HepG2 (cell line): ENCODE results near the gene PTPRD. TPM values are rescaled to one million over a fixed set of nuclear protein-coding genes. Genes with fewer than 3 reads are reported as not detected.

Experiments
- ATAC-seq: fragments of 200-7000 bp; cut with Tn5 transposase; 3 replicates; pipeline ENCODE4 v1.9.1; 2020; ENCODE audit warnings: mild to moderate bottlenecking, moderate library complexity
- BruUV-seq: library from RNA; stranded (reverse); fragments of 400-500 nt; replicated peaks from 2 replicates; lab custom pipeline; 2021; lab: Mats Ljungman, UMichigan
- CTCF ChIA-PET: fragments of 300-600 bp; formaldehyde crosslinking; extraction: SDS; loops from one replicate; lab custom pipeline; 2021; ENCODE audit warnings: low total read pairs, inconsistent platforms, low intra/inter-chr PET ratio; lab: Yijun Ruan, JAX
- POLR2A ChIA-PET: fragments of 350-600 bp; sonication (Branson Sonifier 250); formaldehyde crosslinking; loops from one replicate; lab custom pipeline; 2020; ENCODE audit warnings: antibody characterized with exemption, inconsistent platforms; lab: Yijun Ruan, JAX
- DNase-seq: peaks from one replicate; pipeline ENCODE4 v3.0.0-alpha.2; 2015; ENCODE audit warnings: low spot score
- FAIRE-seq: peaks from 3 replicates; lab custom pipeline; 2011; peaks lifted over from hg19 to GRCh38; lab: Jason Lieb, UNC
- H2AFZ ChIP-seq: one replicate; pipeline ENCODE4 v1.6.1; 2011; ENCODE audit warnings: low read length, inconsistent platforms
- H3K27ac ChIP-seq: fragments of 300-600 bp; 3 replicates; pipeline ENCODE4 v1.8.0; 2011; ENCODE audit warnings: mixed run types, mild to moderate bottlenecking, mixed read lengths, low read length, inconsistent platforms; ENCODE audit not compliant: insufficient read depth; ENCODE audit errors: extremely low read length
- H3K27me3 ChIP-seq, 2 experiments: fragments of 200-600 bp in 1 of 2; 2 replicates in 1 of 2; 3 replicates in 1 of 2; pipeline versions ENCODE4 v1.6.0 to v1.8.0; 2011; ENCODE audit warnings: low read length in 2 of 2, mild to moderate bottlenecking in 2 of 2, moderate library complexity in 2 of 2, inconsistent platforms in 1 of 2; ENCODE audit not compliant: insufficient read depth in 2 of 2, control insufficient read depth in 1 of 2
- H3K36me3 ChIP-seq, 2 experiments: fragments of 200-600 bp in 1 of 2; replicated peaks in 1 of 2; 2 replicates in 1 of 2; 3 replicates in 1 of 2; pipeline versions ENCODE4 v1.5.1 to v1.8.0; 2011; ENCODE audit warnings: low read length in 2 of 2, inconsistent platforms in 1 of 2; ENCODE audit not compliant: insufficient read depth in 2 of 2, control insufficient read depth in 1 of 2
- H3K4me1 ChIP-seq: 2 replicates; pipeline ENCODE4 v1.5.1; 2012; ENCODE audit warnings: low read length, inconsistent platforms; ENCODE audit not compliant: insufficient read depth
- H3K4me2 ChIP-seq: 2 replicates; pipeline ENCODE4 v1.6.0; 2011; ENCODE audit warnings: low read depth, low read length, inconsistent platforms
- H3K4me3 ChIP-seq, 3 experiments: fragments of 200-600 bp in 1 of 3; sonication (generic), shearing (Covaris generic) in 1 of 3; replicated peaks in 1 of 3; 2 replicates each; pipeline ENCODE4 v1.5.1; 2011 to 2016; ENCODE audit warnings: low read length in 3 of 3, inconsistent platforms in 2 of 3, low read depth in 2 of 3, mild to moderate bottlenecking in 2 of 3, control low read depth in 1 of 3, mixed read lengths in 1 of 3; ENCODE audit not compliant: insufficient read depth in 1 of 3
- H3K79me2 ChIP-seq: one replicate; pipeline ENCODE4 v1.6.1; 2011; ENCODE audit warnings: low read length, inconsistent platforms; ENCODE audit not compliant: insufficient read depth
- H3K9ac ChIP-seq: 2 replicates; pipeline ENCODE4 v1.6.0; 2011; ENCODE audit warnings: mild to moderate bottlenecking, low read depth, low read length, inconsistent platforms; ENCODE audit not compliant: insufficient read depth
- H3K9me3 ChIP-seq: 2 replicates; pipeline ENCODE4 v1.5.1; 2012; ENCODE audit warnings: mild to moderate bottlenecking, low read length
- H4K20me1 ChIP-seq: 2 replicates; pipeline ENCODE4 v1.6.0; 2011; ENCODE audit warnings: inconsistent platforms, mild to moderate bottlenecking, low read length, moderate library complexity; ENCODE audit not compliant: insufficient read depth
- EEA1 ChIP-seq: sonication (generic); formaldehyde crosslinking; IDR thresholded peaks from 2 replicates; pipeline ENCODE4 v1.5.1; 2020; ENCODE audit warnings: mild to moderate bottlenecking, missing genetic modification reagents, borderline replicate concordance
- ERF ChIP-seq: IDR thresholded peaks from 2 replicates; pipeline ENCODE4 v1.6.1; 2018; ENCODE audit warnings: missing biosample characterization, missing genetic modification reagents
- FOSL2 ChIP-seq: sonication (generic); formaldehyde crosslinking; IDR thresholded peaks from 2 replicates; pipeline ENCODE4 v1.4.0; 2020; ENCODE audit warnings: missing genetic modification reagents
- SOX13 ChIP-seq, 3 experiments: fragments of 450-650 bp in 1 of 3; sonication (generic) in 1 of 3; formaldehyde crosslinking in 1 of 3; IDR thresholded peaks in 2 of 3; conservative IDR thresholded peaks in 1 of 3; 2 replicates each; pipeline versions ENCODE4 v1.5.0 to v1.6.1; 2016 to 2020; ENCODE audit warnings: antibody characterized with exemption in 1 of 3, mild to moderate bottlenecking in 1 of 3, missing compliant biosample characterization in 1 of 3, missing genetic modification reagents in 1 of 3, moderate library complexity in 1 of 3
- ZFP37 ChIP-seq: sonication (generic); formaldehyde crosslinking; IDR thresholded peaks from 2 replicates; pipeline ENCODE4 v1.4.0; 2020; ENCODE audit warnings: missing genetic modification reagents, borderline replicate concordance
- ZNF879 ChIP-seq: sonication (generic); formaldehyde crosslinking; IDR thresholded peaks from 2 replicates; pipeline ENCODE4 v1.8.1; 2023; ENCODE audit warnings: missing genetic modification reagents
- in situ Hi-C: cut with HindIII; loops from 2 replicates; pipeline ENCODE4 v1.10.0; 2017; ENCODE audit warnings: low pct_unique_long_range_greater_than_20kb; ENCODE audit not compliant: extremely low pct_ligation_motif_present
- intact Hi-C: fragments of 100-400 bp; cut with micrococcal nuclease; formaldehyde crosslinking; loops from one replicate; pipeline ENCODE4 v1.10.0; 2022; ENCODE audit not compliant: unreplicated experiment
- polyA plus RNA-seq, 8 experiments: library from polyadenylated mRNA; depleted of rRNA in 3 of 8; stranded (reverse) in 7 of 8; unstranded in 1 of 8; fragments of >200 nt; fragmentation: Illumina TruSeq in 4 of 8; extraction: Trizol in 4 of 8; gene quantifications; 2 replicates each; pipeline versions ENCODE4 v1.2.1 to v1.2.3, GENCODE V29; 2011 to 2016; ENCODE audit warnings: low read depth in 4 of 8, missing spikeins in 1 of 8, mixed read lengths in 1 of 8; ENCODE audit not compliant: insufficient read depth in 1 of 8
- total RNA-seq, 5 experiments: library from RNA; depleted of rRNA; stranded (reverse); fragments of >200 nt; fragmentation: Illumina TruSeq; extraction: Trizol; gene quantifications; 2 replicates each; pipeline ENCODE4 v1.2.3, GENCODE V29; 2016; ENCODE audit warnings: low read depth in 1 of 5
- TF ChIP-seq, protein P1 (sequence below): sonication (generic); formaldehyde crosslinking; IDR thresholded peaks from 2 replicates; pipeline ENCODE4 v1.5.0; 2020; ENCODE audit warnings: mild to moderate bottlenecking, missing genetic modification reagents
- TF ChIP-seq, protein P2 (sequence below): sonication (generic); formaldehyde crosslinking; IDR thresholded peaks from 2 replicates; pipeline ENCODE4 v1.8.0; 2023; ENCODE audit warnings: mild to moderate bottlenecking, missing genetic modification reagents
- TF ChIP-seq, protein P3 (sequence below): sonication (generic); formaldehyde crosslinking; IDR thresholded peaks from 2 replicates; pipeline ENCODE4 v1.5.0; 2020; ENCODE audit warnings: mild to moderate bottlenecking, missing genetic modification reagents, moderate library complexity
- TF ChIP-seq, protein P4 (sequence below): IDR thresholded peaks from 2 replicates; pipeline ENCODE4 v1.6.1; 2016; ENCODE audit warnings: low read depth, borderline replicate concordance
- TF ChIP-seq, protein P5 (sequence below): sonication (generic); formaldehyde crosslinking; IDR thresholded peaks from 2 replicates; pipeline ENCODE4 v1.4.0; 2020; ENCODE audit warnings: missing genetic modification reagents
- TF ChIP-seq, protein P6 (sequence below): sonication (generic); formaldehyde crosslinking; IDR thresholded peaks from 2 replicates; pipeline ENCODE4 v1.5.1; 2020; ENCODE audit warnings: mild to moderate bottlenecking, missing genetic modification reagents

PTPRD gene
- total and polyA plus RNA-seq, 2 of the 13 experiments (the other 11 are each of a cell fraction or from before 2014, with no cell fraction given), result 0.05 TPM; not detected in 1

DNA sequence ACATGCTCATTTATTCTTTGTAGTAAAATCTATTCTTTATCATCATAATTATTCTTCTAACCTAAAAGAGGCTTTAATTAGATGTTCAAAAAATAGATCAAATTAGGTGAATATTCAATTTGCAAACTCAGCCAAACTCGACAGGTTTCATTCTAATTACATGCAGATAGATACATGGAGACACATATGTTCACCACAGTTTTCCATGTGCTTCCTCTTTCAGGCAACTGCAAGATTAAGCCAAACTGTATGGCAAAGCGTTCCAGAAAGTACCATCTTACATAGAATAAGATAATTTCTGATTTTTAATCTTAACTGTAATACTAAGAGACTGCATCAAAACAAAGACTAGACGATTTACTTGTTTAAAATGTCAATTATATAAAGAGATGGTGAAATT, 1944.6 kb downstream of the PTPRD start (continued):
- TF ChIP-seq, protein P1, sequence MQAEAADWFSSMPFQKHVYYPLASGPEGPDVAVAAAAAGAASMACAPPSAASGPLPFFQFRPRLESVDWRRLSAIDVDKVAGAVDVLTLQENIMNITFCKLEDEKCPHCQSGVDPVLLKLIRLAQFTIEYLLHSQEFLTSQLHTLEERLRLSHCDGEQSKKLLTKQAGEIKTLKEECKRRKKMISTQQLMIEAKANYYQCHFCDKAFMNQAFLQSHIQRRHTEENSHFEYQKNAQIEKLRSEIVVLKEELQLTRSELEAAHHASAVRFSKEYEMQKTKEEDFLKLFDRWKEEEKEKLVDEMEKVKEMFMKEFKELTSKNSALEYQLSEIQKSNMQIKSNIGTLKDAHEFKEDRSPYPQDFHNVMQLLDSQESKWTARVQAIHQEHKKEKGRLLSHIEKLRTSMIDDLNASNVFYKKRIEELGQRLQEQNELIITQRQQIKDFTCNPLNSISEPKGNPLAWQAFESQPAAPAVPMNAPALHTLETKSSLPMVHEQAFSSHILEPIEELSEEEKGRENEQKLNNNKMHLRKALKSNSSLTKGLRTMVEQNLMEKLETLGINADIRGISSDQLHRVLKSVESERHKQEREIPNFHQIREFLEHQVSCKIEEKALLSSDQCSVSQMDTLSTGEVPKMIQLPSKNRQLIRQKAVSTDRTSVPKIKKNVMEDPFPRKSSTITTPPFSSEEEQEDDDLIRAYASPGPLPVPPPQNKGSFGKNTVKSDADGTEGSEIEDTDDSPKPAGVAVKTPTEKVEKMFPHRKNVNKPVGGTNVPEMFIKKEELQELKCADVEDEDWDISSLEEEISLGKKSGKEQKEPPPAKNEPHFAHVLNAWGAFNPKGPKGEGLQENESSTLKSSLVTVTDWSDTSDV (CRISPR knock-in tag), result no peak
- no peak for TF ChIP-seq ZFP37 (CRISPR knock-in tag)
- TF ChIP-seq, protein P2, sequence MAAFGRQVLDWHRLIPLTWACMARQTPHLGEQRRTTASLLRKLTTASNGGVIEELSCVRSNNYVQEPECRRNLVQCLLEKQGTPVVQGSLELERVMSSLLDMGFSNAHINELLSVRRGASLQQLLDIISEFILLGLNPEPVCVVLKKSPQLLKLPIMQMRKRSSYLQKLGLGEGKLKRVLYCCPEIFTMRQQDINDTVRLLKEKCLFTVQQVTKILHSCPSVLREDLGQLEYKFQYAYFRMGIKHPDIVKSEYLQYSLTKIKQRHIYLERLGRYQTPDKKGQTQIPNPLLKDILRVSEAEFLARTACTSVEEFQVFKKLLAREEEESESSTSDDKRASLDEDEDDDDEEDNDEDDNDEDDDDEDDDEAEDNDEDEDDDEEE, result no peak
- no peak for TF ChIP-seq EEA1 (CRISPR knock-in tag)
- TF ChIP-seq ZNF879 (CRISPR knock-in tag), result no peak

DNA sequence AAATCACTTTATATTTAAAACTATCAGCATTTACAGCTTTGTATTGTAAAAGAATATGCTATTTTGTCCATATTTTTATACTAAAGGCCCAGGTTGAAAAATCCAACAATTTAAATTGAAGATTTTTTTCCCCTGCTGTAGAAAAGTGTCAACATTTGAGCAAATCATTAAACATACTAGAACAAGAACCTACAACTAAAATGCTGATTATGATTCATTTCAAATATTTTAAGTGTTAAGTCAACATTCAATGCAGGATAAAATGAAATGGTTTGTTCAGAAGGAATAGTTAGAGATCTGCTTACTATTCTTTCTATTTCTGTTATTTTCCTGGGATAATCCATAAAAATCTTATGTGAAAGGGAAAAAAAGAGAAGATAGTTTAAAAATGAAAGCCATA, 1946.7 kb downstream of the PTPRD start:
- no TSS peak for BruUV-seq
- TF ChIP-seq, protein P3, sequence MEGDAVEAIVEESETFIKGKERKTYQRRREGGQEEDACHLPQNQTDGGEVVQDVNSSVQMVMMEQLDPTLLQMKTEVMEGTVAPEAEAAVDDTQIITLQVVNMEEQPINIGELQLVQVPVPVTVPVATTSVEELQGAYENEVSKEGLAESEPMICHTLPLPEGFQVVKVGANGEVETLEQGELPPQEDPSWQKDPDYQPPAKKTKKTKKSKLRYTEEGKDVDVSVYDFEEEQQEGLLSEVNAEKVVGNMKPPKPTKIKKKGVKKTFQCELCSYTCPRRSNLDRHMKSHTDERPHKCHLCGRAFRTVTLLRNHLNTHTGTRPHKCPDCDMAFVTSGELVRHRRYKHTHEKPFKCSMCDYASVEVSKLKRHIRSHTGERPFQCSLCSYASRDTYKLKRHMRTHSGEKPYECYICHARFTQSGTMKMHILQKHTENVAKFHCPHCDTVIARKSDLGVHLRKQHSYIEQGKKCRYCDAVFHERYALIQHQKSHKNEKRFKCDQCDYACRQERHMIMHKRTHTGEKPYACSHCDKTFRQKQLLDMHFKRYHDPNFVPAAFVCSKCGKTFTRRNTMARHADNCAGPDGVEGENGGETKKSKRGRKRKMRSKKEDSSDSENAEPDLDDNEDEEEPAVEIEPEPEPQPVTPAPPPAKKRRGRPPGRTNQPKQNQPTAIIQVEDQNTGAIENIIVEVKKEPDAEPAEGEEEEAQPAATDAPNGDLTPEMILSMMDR, result no peak
- TF ChIP-seq, protein P4, sequence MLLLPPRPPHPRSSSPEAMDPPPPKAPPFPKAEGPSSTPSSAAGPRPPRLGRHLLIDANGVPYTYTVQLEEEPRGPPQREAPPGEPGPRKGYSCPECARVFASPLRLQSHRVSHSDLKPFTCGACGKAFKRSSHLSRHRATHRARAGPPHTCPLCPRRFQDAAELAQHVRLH (CRISPR knock-in tag), result no peak
- TF ChIP-seq, protein P5, sequence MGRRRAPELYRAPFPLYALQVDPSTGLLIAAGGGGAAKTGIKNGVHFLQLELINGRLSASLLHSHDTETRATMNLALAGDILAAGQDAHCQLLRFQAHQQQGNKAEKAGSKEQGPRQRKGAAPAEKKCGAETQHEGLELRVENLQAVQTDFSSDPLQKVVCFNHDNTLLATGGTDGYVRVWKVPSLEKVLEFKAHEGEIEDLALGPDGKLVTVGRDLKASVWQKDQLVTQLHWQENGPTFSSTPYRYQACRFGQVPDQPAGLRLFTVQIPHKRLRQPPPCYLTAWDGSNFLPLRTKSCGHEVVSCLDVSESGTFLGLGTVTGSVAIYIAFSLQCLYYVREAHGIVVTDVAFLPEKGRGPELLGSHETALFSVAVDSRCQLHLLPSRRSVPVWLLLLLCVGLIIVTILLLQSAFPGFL (CRISPR knock-in tag), result no peak
- TF ChIP-seq ERF (CRISPR knock-in tag) (no peak), SOX13 (IDR thresholded peaks at IDR 0.05) (no peak), SOX13 (CRISPR knock-in tag; conservative IDR thresholded peaks at IDR 0.05 in 1 of 2, IDR thresholded peaks at IDR 0.05 in 1 of 2) (no peak), FOSL2 (CRISPR knock-in tag) (no peak)
- TF ChIP-seq, protein P6, sequence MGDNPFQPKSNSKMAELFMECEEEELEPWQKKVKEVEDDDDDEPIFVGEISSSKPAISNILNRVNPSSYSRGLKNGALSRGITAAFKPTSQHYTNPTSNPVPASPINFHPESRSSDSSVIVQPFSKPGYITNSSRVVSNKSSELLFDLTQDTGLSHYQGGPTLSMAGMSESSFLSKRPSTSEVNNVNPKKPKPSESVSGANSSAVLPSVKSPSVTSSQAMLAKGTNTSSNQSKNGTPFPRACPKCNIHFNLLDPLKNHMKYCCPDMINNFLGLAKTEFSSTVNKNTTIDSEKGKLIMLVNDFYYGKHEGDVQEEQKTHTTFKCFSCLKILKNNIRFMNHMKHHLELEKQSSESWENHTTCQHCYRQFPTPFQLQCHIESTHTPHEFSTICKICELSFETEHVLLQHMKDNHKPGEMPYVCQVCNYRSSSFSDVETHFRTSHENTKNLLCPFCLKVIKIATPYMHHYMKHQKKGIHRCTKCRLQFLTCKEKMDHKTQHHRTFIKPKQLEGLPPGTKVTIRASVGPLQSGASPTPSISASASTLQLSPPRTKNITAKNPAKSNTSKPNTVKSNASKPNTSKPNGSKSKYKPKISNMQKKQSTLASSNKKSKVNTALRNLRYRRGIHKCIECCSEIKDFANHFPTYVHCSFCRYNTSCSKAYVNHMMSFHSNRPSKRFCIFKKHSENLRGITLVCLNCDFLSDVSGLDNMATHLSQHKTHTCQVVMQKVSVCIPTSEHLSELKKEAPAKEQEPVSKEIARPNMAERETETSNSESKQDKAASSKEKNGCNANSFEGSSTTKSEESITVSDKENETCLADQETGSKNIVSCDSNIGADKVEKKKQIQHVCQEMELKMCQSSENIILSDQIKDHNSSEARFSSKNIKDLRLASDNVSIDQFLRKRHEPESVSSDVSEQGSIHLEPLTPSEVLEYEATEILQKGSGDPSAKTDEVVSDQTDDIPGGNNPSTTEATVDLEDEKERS (CRISPR knock-in tag), result no peak

More for the DNA sequence above, 1946.7 kb downstream of the PTPRD start:
- Histone ChIP-seq H3K9ac (no peak overlapping the region), H3K4me1 (no peaks in the 10 kb centered on the region), H3K4me3 (no peak overlapping the region), H3K9me3 (no peaks in the 10 kb centered on the region), H4K20me1 (no peaks in the 10 kb centered on the region), H3K27ac (no peak overlapping the region), H3K79me2 (no peaks in the 10 kb centered on the region), H3K27me3 (no peaks in the 10 kb centered on the region), H3K36me3 (no peaks in the 10 kb centered on the region), H2AFZ (no peak overlapping the region), H3K4me2 (no peak overlapping the region)
- FAIRE-seq (no peak), ATAC-seq (no peak), DNase-seq (no peak)
- ChIA-PET POLR2A (no interaction called here), CTCF (no interaction called here)
- in situ Hi-C loops, result no loop called here
- intact Hi-C loops, result no loop called here
